Stimulated activated CD8-positive, alpha-beta memory T cell treated with anti-CD3 and anti-CD28 coated beads, Interleukin-4, amount 100 ng/mL, for 4 hours (primary cell): ENCODE results near the gene TLL1.

Experiments
- DNase-seq, 2 donors: peaks; one replicate each; pipeline ENCODE4 v3.0.0-alpha.2; 2020; ENCODE audit warnings: low read depth in 2 of 2, low spot score in 1 of 2

TLL1 gene

DNA sequence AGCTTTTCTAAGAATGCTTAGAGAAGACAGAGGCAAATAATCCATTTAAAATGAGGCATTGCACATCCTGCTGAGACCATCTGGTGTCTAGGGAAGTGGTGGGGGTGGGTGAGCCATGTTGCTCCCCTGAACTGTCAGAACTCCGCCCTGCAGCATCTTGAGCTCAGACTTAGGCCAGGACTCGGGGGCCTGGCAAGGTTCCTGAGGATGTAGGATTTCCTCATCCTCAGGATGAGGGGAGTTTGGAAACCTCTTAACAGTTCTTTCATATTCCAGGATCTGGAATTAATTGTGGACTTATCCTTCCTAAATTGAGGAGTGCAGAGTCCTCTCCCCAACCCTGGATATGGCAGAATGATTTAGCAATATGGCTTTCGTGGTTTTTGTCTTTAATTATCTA is 6.6 kb downstream of the TLL1 start:
- DNase-seq, result no peak

DNA sequence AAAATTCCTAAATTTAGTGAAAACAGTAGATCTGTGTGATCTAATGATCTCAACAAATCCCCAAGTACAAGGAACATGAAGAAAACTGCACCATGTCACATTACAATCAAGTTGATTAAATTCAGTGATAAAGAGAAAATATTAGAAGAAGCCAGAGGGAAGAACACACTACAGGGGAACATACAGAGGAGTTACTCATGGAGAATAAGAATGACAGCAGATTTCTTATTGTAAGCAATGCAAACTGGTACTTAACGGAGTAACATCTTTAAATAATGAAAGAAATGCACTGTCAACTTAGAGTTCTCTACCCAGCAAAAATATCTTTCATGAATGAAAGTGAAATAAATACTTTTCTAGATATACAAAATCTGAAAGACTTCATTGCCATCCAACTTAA is 21.1 kb downstream of the TLL1 start:
- DNase-seq, result no peak

- no peak for DNase-seq
Observed at GRCh38 chr4:165905405-165906027, 32.5 kb downstream of the TLL1 start.

DNA sequence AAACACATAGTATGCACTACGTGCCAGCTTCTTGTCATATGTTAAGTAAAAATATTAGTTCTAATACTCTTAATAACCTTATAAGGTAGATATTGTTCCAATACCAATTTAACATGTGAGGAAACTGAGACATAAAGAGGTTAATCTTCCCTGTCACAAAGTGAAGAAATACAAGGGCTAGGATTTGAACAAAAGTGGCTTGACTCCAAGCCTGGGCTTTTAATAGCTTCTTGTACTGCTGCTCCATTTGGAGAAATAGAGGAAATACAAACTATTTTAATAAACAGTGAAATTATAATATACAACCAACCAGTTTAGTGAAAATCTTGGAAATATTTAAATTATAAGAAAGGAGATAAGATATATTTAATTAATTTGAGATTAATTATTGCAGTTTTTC is 33.2 kb downstream of the TLL1 start:
- DNase-seq, result no peak

- no peak for DNase-seq
Observed at GRCh38 chr4:165909947-165910346, 36.9 kb downstream of the TLL1 start.

DNA sequence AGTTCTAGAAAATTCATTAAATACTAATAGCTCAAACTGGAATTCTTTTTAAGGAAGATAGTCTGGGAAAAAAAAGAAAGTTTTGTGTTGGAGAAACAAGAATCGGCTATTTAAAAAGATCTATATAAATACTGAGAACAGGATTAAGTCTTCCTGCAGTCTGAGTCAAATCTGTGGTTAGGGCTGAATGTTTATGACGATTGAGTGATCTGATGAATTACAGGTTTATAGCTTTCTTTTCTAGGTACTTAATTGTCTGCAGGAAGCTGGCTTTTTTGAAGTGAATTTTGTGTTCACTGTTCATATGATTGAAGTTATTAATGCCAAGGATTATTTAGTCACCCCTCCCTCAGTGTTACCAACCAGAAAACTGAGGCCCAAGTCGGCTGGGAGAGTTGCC is 42.2 kb downstream of the TLL1 start:
- DNase-seq, result no peak

- DNase-seq, result no peak
Observed at GRCh38 chr4:165921546-165921945, 48.5 kb downstream of the TLL1 start.

- DNase-seq, result no peak
Observed at GRCh38 chr4:165922747-165923146, 49.7 kb downstream of the TLL1 start.

GRCh38 chr4:165926307-165926706 is 53.3 kb downstream of the TLL1 start:
- DNase-seq, result no peak

GRCh38 chr4:165927366-165927765 is 54.3 kb downstream of the TLL1 start:
- DNase-seq, result no peak

DNA sequence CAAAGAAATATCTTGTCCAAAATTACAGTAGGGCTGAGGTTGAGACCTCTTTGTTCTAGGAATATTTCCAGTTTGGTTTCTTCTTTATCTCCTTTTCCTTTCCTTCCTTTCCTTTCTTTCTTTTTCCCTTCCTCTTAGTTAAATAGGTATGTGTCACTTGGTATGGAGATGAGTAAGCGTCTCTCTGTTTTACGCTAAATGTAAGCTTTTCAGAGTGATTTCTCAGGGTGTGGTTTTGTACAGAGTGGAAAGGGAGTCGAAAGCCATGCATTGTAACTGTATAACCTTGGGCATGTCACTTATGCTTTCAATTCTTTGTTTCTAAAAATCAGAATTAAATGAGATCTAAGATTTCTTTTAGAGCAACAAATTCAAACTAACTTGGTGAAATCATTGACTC is 54.8 kb downstream of the TLL1 start:
- DNase-seq, result no peak

GRCh38 chr4:165928601-165929000 is 55.6 kb downstream of the TLL1 start:
- no peak for DNase-seq

GRCh38 chr4:165929662-165930061 is 56.6 kb downstream of the TLL1 start:
- DNase-seq, result no peak

GRCh38 chr4:165931741-165932140 is 58.7 kb downstream of the TLL1 start:
- no peak for DNase-seq

- no peak for DNase-seq
Observed at GRCh38 chr4:165944900-165945299, 71.9 kb downstream of the TLL1 start.

- DNase-seq, result no peak
Observed at GRCh38 chr4:165945991-165946390, 73.0 kb downstream of the TLL1 start.

DNA sequence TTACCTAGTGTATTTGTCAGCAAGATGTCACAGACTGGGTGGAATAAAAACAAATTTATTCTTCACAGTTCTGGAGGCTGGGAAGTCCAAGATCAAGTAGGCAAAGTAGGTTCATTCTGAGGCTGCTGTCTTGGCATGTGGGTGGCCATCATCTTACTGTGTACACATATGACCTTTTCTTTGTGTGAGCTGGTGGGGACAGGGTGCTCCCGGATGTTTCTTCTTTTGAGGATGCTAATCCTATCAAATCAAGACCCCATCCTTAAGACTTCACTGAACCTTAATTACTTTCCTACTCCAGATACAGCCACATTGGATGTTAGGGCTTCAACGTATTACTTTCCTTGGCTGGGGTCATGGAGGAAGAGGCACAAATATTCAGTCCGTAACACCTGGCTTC is 74.0 kb downstream of the TLL1 start:
- DNase-seq, result no peak

GRCh38 chr4:165953181-165953580 is 80.1 kb downstream of the TLL1 start:
- DNase-seq, result no peak

DNA sequence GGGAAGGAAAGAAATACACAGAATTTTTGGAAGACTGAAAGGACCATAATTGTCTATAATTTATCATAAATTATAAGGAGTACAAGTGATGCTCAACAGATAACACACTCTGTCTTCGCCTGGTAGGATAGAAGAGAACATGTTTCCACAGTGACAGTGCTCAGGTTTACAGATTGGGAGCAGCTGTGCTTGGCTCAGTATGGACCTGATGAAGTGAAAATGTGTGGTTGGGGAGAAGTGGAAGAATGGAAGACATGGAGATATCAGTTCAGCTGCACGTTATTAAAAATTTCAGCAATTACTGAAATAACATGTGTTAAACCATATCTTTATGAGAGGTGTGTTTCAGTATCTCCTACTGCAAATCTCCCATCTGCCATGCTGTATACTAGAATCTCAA is 90.6 kb downstream of the TLL1 start:
- DNase-seq, result no peak

DNA sequence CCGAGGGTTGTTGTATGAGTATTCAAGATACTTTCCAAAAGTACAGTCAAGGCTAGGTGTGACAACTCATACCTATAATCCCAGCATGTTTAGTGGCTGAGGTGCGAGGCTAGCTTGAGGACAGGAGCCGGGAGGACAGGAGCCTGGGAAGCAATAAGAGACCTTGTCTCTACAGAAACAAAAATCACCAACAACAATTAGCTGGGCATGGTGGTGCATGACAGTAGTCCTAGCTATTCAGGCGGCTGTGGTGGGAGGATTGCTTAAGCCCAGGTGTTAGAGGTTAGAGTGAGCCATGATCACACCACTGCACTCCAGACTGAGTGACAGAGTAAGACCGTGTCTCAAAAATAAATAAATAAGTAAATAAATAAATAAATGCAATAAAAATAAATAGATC is 91.6 kb downstream of the TLL1 start:
- DNase-seq, result no peak

GRCh38 chr4:165965503-165965902 is 92.5 kb downstream of the TLL1 start:
- DNase-seq, result no peak

DNA sequence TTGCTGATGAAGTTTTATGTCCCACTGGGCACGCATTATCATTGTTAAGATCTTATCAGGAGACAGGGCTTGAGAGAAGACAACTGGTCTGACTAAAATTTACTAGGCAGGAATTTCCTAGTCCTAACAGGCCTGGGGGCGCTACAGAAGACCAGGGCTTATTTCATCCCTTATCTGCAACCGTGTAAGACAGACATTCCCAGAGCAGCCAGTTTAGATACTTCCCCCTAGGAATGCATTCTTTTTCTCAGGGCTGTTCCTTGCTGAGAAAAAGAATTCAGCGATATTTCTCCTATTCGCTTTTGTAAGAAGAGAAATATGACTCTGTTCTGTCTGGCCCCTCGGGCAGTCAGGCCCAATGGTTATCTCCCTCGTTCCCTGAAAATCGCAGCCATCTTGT is 93.8 kb downstream of the TLL1 start:
- DNase-seq, result no peak

DNA sequence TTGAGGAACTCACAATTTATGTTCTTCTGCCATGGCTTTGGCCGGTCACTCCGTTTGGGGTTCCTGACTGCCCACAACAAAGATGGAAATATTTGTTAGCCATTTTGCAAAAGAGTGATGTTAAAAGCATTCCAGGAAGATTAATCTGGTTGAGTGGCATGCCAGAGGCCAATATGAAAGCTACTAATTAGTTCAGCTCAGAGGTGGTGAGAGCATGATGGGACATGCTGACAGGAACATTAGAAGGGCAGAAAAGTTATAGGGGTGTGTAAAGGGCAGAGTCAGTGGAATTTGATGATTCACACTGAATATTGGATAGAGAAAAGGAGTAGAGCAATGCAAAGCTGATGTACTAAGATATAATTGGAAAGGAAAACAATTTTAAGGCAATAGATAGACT is 94.4 kb downstream of the TLL1 start:
- no peak for DNase-seq
